ENCODE measurements around the gene TRPM3. TPM values are rescaled to one million over a fixed set of nuclear protein-coding genes. Genes with fewer than 3 reads are reported as not detected.
"Not testable (repeated sequence)": the region's sequence is repeated elsewhere in the genome, so short reads cannot be mapped to it uniquely, and the experiment has no call there.

The TRPM3 gene
- total RNA-seq, 1 experiment from 2014 or later = 0.26 TPM

DNA sequence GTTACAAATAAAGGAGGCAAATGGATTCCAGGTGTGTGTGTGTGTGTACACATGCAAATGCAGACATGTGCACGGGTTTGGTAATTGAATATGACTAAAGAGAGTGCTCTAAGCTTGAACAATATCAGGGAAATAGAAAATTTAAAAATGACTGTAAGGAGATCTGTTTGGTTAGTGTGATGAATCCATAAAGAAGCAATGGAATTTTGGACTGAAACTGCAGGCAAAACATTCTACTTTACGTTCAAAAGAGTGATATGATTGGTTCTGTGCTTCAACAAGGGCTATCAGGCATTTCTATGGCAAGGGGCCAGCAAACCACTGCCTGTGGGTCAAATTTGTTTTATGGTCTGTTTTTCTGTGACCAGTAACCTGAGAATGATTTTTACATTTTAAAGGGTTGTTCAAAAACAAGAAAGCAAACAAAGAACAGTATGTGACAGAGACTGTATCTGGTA lies 374.1 kb downstream of the TRPM3 start:
- H3K9me3 ChIP-seq (ENCODE audit: insufficient read depth, low read depth) = no peaks in the 10 kb centered on the region
- no peak overlapping the region for H3K4me3 ChIP-seq
- no peak overlapping the region for H3K4me2 ChIP-seq
- no TSS peak for BruUV-seq (replicated peaks)
- no peak overlapping the region for H2AFZ ChIP-seq
- H3K27me3 ChIP-seq (ENCODE audit: insufficient read depth, low read depth) = no peaks in the 10 kb centered on the region
- no peak overlapping the region for H3K27ac ChIP-seq
- no peaks in the 10 kb centered on the region for H3K79me2 ChIP-seq (ENCODE audit: low read depth)
- TF ChIP-seq, protein P1, sequence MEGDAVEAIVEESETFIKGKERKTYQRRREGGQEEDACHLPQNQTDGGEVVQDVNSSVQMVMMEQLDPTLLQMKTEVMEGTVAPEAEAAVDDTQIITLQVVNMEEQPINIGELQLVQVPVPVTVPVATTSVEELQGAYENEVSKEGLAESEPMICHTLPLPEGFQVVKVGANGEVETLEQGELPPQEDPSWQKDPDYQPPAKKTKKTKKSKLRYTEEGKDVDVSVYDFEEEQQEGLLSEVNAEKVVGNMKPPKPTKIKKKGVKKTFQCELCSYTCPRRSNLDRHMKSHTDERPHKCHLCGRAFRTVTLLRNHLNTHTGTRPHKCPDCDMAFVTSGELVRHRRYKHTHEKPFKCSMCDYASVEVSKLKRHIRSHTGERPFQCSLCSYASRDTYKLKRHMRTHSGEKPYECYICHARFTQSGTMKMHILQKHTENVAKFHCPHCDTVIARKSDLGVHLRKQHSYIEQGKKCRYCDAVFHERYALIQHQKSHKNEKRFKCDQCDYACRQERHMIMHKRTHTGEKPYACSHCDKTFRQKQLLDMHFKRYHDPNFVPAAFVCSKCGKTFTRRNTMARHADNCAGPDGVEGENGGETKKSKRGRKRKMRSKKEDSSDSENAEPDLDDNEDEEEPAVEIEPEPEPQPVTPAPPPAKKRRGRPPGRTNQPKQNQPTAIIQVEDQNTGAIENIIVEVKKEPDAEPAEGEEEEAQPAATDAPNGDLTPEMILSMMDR (conservative IDR thresholded peaks at IDR 0.05) = no peak
- TF ChIP-seq EZH2 (IDR thresholded peaks at IDR 0.05; ENCODE audit: low read depth) = no peak
- ChIA-PET POLR2A (ENCODE audit: unreplicated experiment) (no interaction called here), CTCF (no interaction called here)
- no peaks in the 10 kb centered on the region for H3K36me3 ChIP-seq (ENCODE audit: low read depth)
- no peaks in the 10 kb centered on the region for H3F3A ChIP-seq (ENCODE audit: insufficient read depth, low read depth)
- no peaks in the 10 kb centered on the region for H3K9me2 ChIP-seq (ENCODE audit: insufficient read depth)
- no peak for DNase-seq
- no peaks in the 10 kb centered on the region for H3K4me1 ChIP-seq (replicated peaks; ENCODE audit: insufficient read depth)
- H4K20me1 ChIP-seq (ENCODE audit: insufficient read depth) = no peaks in the 10 kb centered on the region
- intact Hi-C loops (cut with micrococcal nuclease; ENCODE audit: unreplicated experiment) = no loop called here

DNA sequence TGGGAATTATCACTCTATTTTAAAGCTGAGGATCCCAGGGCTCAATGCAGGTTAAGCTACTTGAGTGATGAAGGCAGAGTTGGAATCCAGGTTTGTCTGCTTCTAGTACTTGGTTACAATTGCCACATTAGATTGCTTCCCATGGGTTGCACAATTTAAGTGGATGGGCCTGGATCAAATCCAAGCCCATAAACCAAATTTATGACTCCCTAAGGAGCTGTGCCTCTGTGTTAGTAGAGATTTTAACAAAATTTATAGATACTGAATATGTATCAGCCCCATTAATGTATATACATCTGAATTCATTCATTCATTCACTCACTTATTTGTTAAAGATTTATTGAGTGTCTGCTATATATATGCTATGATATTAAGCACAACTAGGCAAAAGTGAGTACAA lies 374.7 kb downstream of the TRPM3 start:
- H3K9me2 ChIP-seq (ENCODE audit: insufficient read depth) = no peaks in the 10 kb centered on the region
- intact Hi-C loops (cut with micrococcal nuclease; ENCODE audit: unreplicated experiment) = no loop called here

DNA sequence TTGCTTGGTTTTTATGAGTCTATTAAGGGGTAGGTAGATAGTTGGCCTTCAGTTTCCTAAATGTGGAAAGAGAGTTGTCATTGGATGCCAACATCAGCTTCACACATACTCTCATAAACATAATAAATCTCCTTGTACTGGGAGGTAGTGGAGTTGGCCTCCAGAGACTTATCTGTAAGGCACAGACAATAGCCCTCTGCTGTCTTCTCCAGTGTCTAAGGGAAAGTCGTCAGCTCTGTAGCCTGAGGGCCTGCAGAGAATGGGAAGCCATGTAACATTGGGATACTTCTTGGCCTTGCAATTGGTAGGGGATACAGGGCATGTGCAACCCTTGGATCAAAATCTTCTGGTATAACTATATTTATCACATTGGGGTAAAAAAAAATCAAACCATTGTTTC lies 375.1 kb downstream of the TRPM3 start:
- H3K36me3 ChIP-seq (ENCODE audit: low read depth) = no peaks in the 10 kb centered on the region
- intact Hi-C loops (cut with micrococcal nuclease; ENCODE audit: unreplicated experiment) = no loop called here
- no peak for DNase-seq
- H3K27ac ChIP-seq = no peak overlapping the region
- ChIA-PET CTCF (no interaction called here), POLR2A (ENCODE audit: unreplicated experiment) (no interaction called here)
- H3K79me2 ChIP-seq (ENCODE audit: low read depth) = no peaks in the 10 kb centered on the region
- no TSS peak for BruUV-seq (replicated peaks)
- TF ChIP-seq EZH2 (IDR thresholded peaks at IDR 0.05; ENCODE audit: low read depth) = no peak
- TF ChIP-seq, protein P1 (conservative IDR thresholded peaks at IDR 0.05) = no peak
- H3K9me3 ChIP-seq (ENCODE audit: insufficient read depth, low read depth) = no peaks in the 10 kb centered on the region
- H3F3A ChIP-seq (ENCODE audit: insufficient read depth, low read depth) = no peaks in the 10 kb centered on the region
- H3K4me3 ChIP-seq = no peak overlapping the region
- no peaks in the 10 kb centered on the region for H3K27me3 ChIP-seq (ENCODE audit: insufficient read depth, low read depth)
- H3K4me2 ChIP-seq = no peak overlapping the region
- no peaks in the 10 kb centered on the region for H4K20me1 ChIP-seq (ENCODE audit: insufficient read depth)
- H3K4me1 ChIP-seq (replicated peaks; ENCODE audit: insufficient read depth) = no peaks in the 10 kb centered on the region
- no peaks in the 10 kb centered on the region for H3K9me2 ChIP-seq (ENCODE audit: insufficient read depth)
- no peak overlapping the region for H2AFZ ChIP-seq

More for the DNA sequence above, 374.7 kb downstream of the TRPM3 start:
- Histone ChIP-seq H3K4me3 (no peak overlapping the region), H3F3A (ENCODE audit: insufficient read depth, low read depth) (no peaks in the 10 kb centered on the region), H3K4me1 (replicated peaks; ENCODE audit: insufficient read depth) (no peaks in the 10 kb centered on the region), H3K27ac (no peak overlapping the region), H3K27me3 (ENCODE audit: insufficient read depth, low read depth) (no peaks in the 10 kb centered on the region), H3K79me2 (ENCODE audit: low read depth) (no peaks in the 10 kb centered on the region), H3K4me2 (no peak overlapping the region), H4K20me1 (ENCODE audit: insufficient read depth) (no peaks in the 10 kb centered on the region), H3K9me3 (ENCODE audit: insufficient read depth, low read depth) (no peaks in the 10 kb centered on the region), H3K36me3 (ENCODE audit: low read depth) (no peaks in the 10 kb centered on the region), H2AFZ (no peak overlapping the region)
- POLR2A ChIA-PET (ENCODE audit: unreplicated experiment) = no interaction called here
- no peak for TF ChIP-seq EZH2 (IDR thresholded peaks at IDR 0.05; ENCODE audit: low read depth)
- TF ChIP-seq, protein P1 (conservative IDR thresholded peaks at IDR 0.05) = no peak
- DNase-seq = no peak
- no TSS peak for BruUV-seq (replicated peaks)
- CTCF ChIA-PET = no interaction called here

DNA sequence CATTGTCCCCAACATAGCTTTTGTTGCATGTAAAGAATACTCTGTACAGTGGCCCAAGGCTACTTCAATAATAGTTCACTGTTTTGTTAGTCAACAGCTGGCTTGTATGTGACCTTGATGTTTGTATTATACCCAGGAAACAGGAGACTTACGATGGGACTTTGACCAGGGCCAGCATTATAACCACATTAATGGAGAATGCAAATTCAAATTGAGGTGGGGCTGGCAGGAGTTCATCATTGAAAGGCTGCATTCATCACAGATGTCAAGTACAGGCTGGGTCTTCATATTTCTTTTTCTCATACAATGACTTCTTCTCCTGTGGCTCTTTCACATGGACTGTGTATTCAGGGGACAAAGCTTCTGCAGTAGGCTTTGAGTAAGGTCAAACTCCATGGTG lies 396.6 kb downstream of the TRPM3 start:
- not testable (repeated sequence) for BruUV-seq (replicated peaks); H3K9me3 ChIP-seq (ENCODE audit: insufficient read depth, low read depth)

DNA sequence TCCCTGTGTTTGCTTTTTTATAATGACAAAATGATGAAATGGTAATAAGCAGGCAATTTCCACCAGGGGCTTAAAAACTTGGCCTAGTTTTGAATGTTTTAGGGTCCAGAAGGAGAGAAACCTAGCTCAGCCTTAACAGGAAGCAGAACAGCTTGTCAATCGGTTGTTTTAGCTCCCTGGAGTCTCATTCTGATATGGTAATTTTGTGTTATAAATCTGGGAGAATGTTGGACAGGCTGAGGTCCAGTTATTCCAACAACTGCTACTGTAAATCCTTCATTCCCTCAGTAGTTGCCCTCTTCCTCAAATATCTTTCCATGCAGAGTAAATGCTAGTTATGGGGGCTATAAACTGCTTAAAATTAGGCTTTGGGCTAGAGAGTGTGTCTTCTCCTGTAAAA lies 397.4 kb downstream of the TRPM3 start:
- DNase-seq; H4K20me1 ChIP-seq (ENCODE audit: insufficient read depth); H3K27me3 ChIP-seq (ENCODE audit: insufficient read depth, low read depth); H3K36me3 ChIP-seq (ENCODE audit: low read depth); H3K4me3 ChIP-seq; H3K9me2 ChIP-seq (ENCODE audit: insufficient read depth); CTCF ChIA-PET; H3F3A ChIP-seq (ENCODE audit: insufficient read depth, low read depth); H2AFZ ChIP-seq; H3K9me3 ChIP-seq (ENCODE audit: insufficient read depth, low read depth); POLR2A ChIA-PET (ENCODE audit: unreplicated experiment); H3K4me2 ChIP-seq; H3K27ac ChIP-seq; H3K4me1 ChIP-seq (replicated peaks; ENCODE audit: insufficient read depth); H3K79me2 ChIP-seq (ENCODE audit: low read depth); intact Hi-C loops (cut with micrococcal nuclease; ENCODE audit: unreplicated experiment); BruUV-seq (replicated peaks): not testable (repeated sequence)

More for the DNA sequence above, 396.6 kb downstream of the TRPM3 start:
- H2AFZ ChIP-seq; intact Hi-C loops (cut with micrococcal nuclease; ENCODE audit: unreplicated experiment); H3K9me2 ChIP-seq (ENCODE audit: insufficient read depth); H3K27me3 ChIP-seq (ENCODE audit: insufficient read depth, low read depth); H3F3A ChIP-seq (ENCODE audit: insufficient read depth, low read depth); DNase-seq; H3K4me1 ChIP-seq (replicated peaks; ENCODE audit: insufficient read depth); H3K79me2 ChIP-seq (ENCODE audit: low read depth); H3K4me2 ChIP-seq; H3K36me3 ChIP-seq (ENCODE audit: low read depth); CTCF ChIA-PET; H4K20me1 ChIP-seq (ENCODE audit: insufficient read depth); H3K27ac ChIP-seq; H3K4me3 ChIP-seq; POLR2A ChIA-PET (ENCODE audit: unreplicated experiment): not testable (repeated sequence)
